SH-SY5Y (cell line): ENCODE results near the gene FGF19.

Experiments used
- GATA2 ChIP-seq: IDR thresholded peaks from 2 replicates; pipeline ENCODE4 v1.6.1; 2011; ENCODE audit warnings: mild to moderate bottlenecking, low read depth, low read length
- GATA3 ChIP-seq: IDR thresholded peaks from 2 replicates; pipeline ENCODE4 v1.6.1; 2011; ENCODE audit warnings: low read depth, mild to moderate bottlenecking, low read length, moderate library complexity

GRCh38 chr11:69752890-69753289 is 49.1 kb upstream of the FGF19 start:
- TF ChIP-seq GATA2 (no peak), GATA3 (no peak)
